ENCODE results near the gene TUBB4A. TPM values are rescaled to one million over a fixed set of nuclear protein-coding genes. Genes with fewer than 3 reads are reported as not detected.

The TUBB4A gene
- total and polyA plus RNA-seq, 2 of the 8 experiments (the other 6 are each of a cell fraction or from before 2014, with no cell fraction given): 16.8 to 30.4 TPM

GRCh38 chr19:6452223-6452614 lies 49.9 kb downstream of the TUBB4A start:
- Histone ChIP-seq H2BK15ac (ENCODE audit: low read length) (no peak overlapping the region), H3K4ac (replicated peaks; ENCODE audit: insufficient read length, low read depth, low read length) (no peak overlapping the region), H4K20me1 (replicated peaks in 1 of 2; ENCODE audit: control insufficient read depth in 1 of 2, insufficient read depth in 2 of 2, low read length in 2 of 2) (no peaks in the 10 kb centered on the region), H2BK120ac (replicated peaks; ENCODE audit: low read depth, low read length) (no peak overlapping the region), H3K27me3 (replicated peaks in 1 of 4; ENCODE audit: control insufficient read depth in 3 of 4, extremely low read depth in 1 of 4, insufficient read depth in 3 of 4, low read length in 3 of 4) (no peaks in the 10 kb centered on the region), H3K23me2 (ENCODE audit: low read depth, low read length) (no peaks in the 10 kb centered on the region), H3K27ac (ENCODE audit: low read depth, low read length) (no peak overlapping the region), H3K56ac (replicated peaks; ENCODE audit: insufficient read length, low read depth, low read length) (no peak overlapping the region), H4K5ac (ENCODE audit: insufficient read length, low read depth, low read length) (no peak overlapping the region), H3K79me1 (ENCODE audit: low read depth, low read length) (no peaks in the 10 kb centered on the region), H3K9me3 (ENCODE audit: insufficient read depth in 2 of 2, low read depth in 1 of 2, low read length in 1 of 2) (peaks cover 0 to 8% of the 10 kb centered on the region in 2 experiments; a peak in 1 of 4 replicates), H2BK5ac (ENCODE audit: low read depth, low read length) (no peak overlapping the region), H3K79me2 (ENCODE audit: control insufficient read depth in 1 of 2, insufficient read depth in 2 of 2, low read length in 2 of 2) (no peaks in the 10 kb centered on the region), H2BK20ac (ENCODE audit: low read length) (no peak overlapping the region), H3K18ac (ENCODE audit: extremely low read depth, low read length) (no peak overlapping the region), H3K4me3 (ENCODE audit: extremely low read depth in 1 of 4, insufficient read depth in 2 of 4, low read depth in 3 of 4, low read length in 4 of 4) (no peak overlapping the region), H3K4me1 (replicated peaks in 1 of 4; ENCODE audit: control insufficient read depth in 3 of 4, insufficient read depth in 4 of 4, low read length in 3 of 4) (no peaks in the 10 kb centered on the region), H3K14ac (ENCODE audit: insufficient read length) (no peak overlapping the region), H2AFZ (ENCODE audit: low read length) (no peak overlapping the region), H2AK5ac (ENCODE audit: low read depth, low read length) (no peak overlapping the region), H3K36me3 (ENCODE audit: control insufficient read depth in 2 of 4, insufficient read depth in 4 of 4, low read length in 3 of 4) (peaks cover 5 to 30% (median 10%) of the 10 kb centered on the region in 4 experiments; a peak in 7 of 8 replicates), H2BK12ac (ENCODE audit: low read depth, low read length) (no peak overlapping the region), H3K4me2 (ENCODE audit: insufficient read depth in 1 of 2, low read depth in 2 of 2, low read length in 2 of 2) (no peak overlapping the region), H3K23ac (ENCODE audit: insufficient read length) (no peak overlapping the region), H4K91ac (replicated peaks; ENCODE audit: insufficient read length, low read length) (no peak overlapping the region), H3K9ac (replicated peaks in 1 of 4; ENCODE audit: extremely low read depth in 1 of 4, low read depth in 3 of 4, low read length in 3 of 4) (no peak overlapping the region), H4K8ac (ENCODE audit: extremely low read depth, insufficient read depth, low read length) (no peak overlapping the region; the same call in 1 of the 2 replicates)
- POLR2A ChIA-PET (ENCODE audit: partially characterized antibody): interaction anchor here (1.2 kb wide), 1 partner anchor 9 kb away, joined by 4 read pairs; no protein-coding TSS in a partner anchor
- DNase-seq (ENCODE audit: low read depth in 1 of 2, low spot score in 2 of 2): no peak
- WGBS, 2 experiments (ENCODE audit: extremely low coverage in 1 of 2, insufficient coverage in 1 of 2, insufficient read length in 1 of 2, insufficient replicate concordance in 2 of 2, low coverage in 1 of 2, low lambda C conversion rate in 2 of 2, missing lambda C conversion rate in 1 of 2): 84% methylated on average over 19 of the region's 19 CpGs; no CpG with 5 or more reads in 1 of the 2 experiments
- CTCF ChIA-PET (ENCODE audit: partially characterized antibody): interaction anchor here (0.9 kb wide), 1 partner anchor 13 kb away, joined by 5 read pairs; no protein-coding TSS in a partner anchor
- FAIRE-seq: no peak
- no peak for TF ChIP-seq BRCA1 (IDR thresholded peaks at IDR 0.05; ENCODE audit: low read depth, low read length)
- no peak for TF ChIP-seq RXRA (IDR thresholded peaks at IDR 0.05; ENCODE audit: insufficient read depth, low read depth, low read length)
- TF ChIP-seq TEAD4 (IDR thresholded peaks at IDR 0.05; ENCODE audit: low read depth, low read length): no peak
- TF ChIP-seq CTBP2 (IDR thresholded peaks at IDR 0.05; ENCODE audit: borderline replicate concordance, insufficient read depth, insufficient read length, low read length): no peak
- no peak for TF ChIP-seq MAX (IDR thresholded peaks at IDR 0.05)
- TF ChIP-seq KDM1A (IDR thresholded peaks at IDR 0.05; ENCODE audit: borderline replicate concordance, low read length): no peak
- TF ChIP-seq CTCF (IDR thresholded peaks at IDR 0.05; ENCODE audit: control extremely low read depth in 1 of 3, insufficient read depth in 1 of 3, low read depth in 1 of 3, low read length in 3 of 3): no peak
- no peak for TF ChIP-seq JUND (IDR thresholded peaks at IDR 0.05; ENCODE audit: low read length)
- no peak for TF ChIP-seq POLR2AphosphoS5 (IDR thresholded peaks at IDR 0.05; ENCODE audit: low read depth, low read length)
- TF ChIP-seq CREB1 (IDR thresholded peaks at IDR 0.05): no peak
- TF ChIP-seq MAFK (IDR thresholded peaks at IDR 0.05; ENCODE audit: low read depth, low read length): no peak
- TF ChIP-seq GABPA (IDR thresholded peaks at IDR 0.05; ENCODE audit: borderline replicate concordance, insufficient read depth, low read length): no peak

Data from H1 (cell line).